Glutamatergic neuron (in vitro differentiated cells): ENCODE results near the gene ANO9. TPM values are rescaled to one million over a fixed set of nuclear protein-coding genes. Genes with fewer than 3 reads are reported as not detected.
A peak's percentile ranks its signal among the peaks of the same experiment; 100 is the strongest.

Experiments
- DNase-seq: peaks from one replicate; pipeline ENCODE4 v3.0.0; 2022
- H3K27ac Mint-ChIP-seq: one replicate; pipeline ENCODE4 v1.8.0; 2020; ENCODE audit warnings: mild to moderate bottlenecking, mixed read lengths, inconsistent platforms; ENCODE audit not compliant: unreplicated experiment
- H3K27me3 Mint-ChIP-seq: one replicate; pipeline ENCODE4 v1.8.0; 2020; ENCODE audit warnings: mild to moderate bottlenecking, moderate library complexity, mixed read lengths, inconsistent platforms; ENCODE audit not compliant: unreplicated experiment
- H3K36me3 Mint-ChIP-seq: one replicate; pipeline ENCODE4 v1.8.0; 2020; ENCODE audit warnings: mild to moderate bottlenecking, mixed read lengths, inconsistent platforms; ENCODE audit not compliant: unreplicated experiment
- H3K4me1 Mint-ChIP-seq: one replicate; pipeline ENCODE4 v1.8.0; 2020; ENCODE audit warnings: mild to moderate bottlenecking, low read depth, mixed read lengths, inconsistent platforms; ENCODE audit not compliant: unreplicated experiment
- H3K4me3 Mint-ChIP-seq: one replicate; pipeline ENCODE4 v1.8.0; 2020; ENCODE audit warnings: mild to moderate bottlenecking, mixed read lengths, inconsistent platforms; ENCODE audit not compliant: unreplicated experiment
- H3K9me3 Mint-ChIP-seq: one replicate; pipeline ENCODE4 v1.8.0; 2020; ENCODE audit warnings: mild to moderate bottlenecking, moderate library complexity, mixed read lengths, inconsistent platforms; ENCODE audit not compliant: unreplicated experiment
- CTCF ChIP-seq: fragments of 200-600 bp; sonication (generic); IDR thresholded peaks from one replicate; pipeline ENCODE4 v1.5.0; 2021; ENCODE audit not compliant: partially characterized antibody, unreplicated experiment
- total RNA-seq: library from RNA; stranded (reverse); fragmentation: NEBNext Ultra II Directional; extraction: Animal tissue kit (Norgen Biotek cat#: 25700); gene quantifications from one replicate; pipeline ENCODE4 v1.2.1, GENCODE V29; 2021; ENCODE audit not compliant: unreplicated experiment

Gene ANO9
- total RNA-seq, 1 donor from 2014 or later = 1.8 TPM

DNA sequence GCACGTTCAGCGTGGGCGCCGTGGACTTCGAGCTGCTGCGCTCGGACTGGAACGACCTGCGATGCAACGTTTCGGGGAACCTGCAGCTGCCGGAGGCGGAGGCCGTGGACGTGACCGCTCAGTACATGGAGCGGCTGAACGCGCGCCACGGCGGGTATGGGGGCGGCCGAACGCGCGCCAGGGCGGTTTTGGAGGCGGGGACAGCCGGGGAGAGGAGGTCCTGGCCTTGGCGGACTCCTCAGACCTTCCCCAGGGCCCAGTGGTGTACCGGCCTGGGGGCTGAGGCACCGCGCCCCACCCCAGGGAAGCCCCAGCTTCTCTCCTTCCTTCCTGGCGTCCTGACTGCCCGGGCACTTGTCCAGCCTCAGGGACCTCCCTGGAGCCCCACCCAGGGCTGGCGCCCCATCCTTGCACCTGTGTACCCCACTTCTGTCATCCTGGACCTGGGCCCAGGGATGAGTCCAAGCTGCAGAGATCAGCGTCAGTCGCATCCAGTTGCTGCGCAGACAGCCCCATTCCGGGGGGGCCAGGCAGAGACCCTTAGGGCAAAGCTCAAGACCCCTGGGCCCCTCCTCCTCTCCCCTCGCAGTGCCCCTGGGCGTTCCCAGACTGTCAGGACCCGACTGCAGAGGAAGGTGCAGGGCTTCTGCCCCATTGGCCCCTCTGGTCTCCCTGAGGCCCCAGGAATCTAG is 64.5 kb downstream of the ANO9 start:
- no peaks in the 10 kb centered on the region for H3K4me1 Mint-ChIP-seq
- no peak for TF ChIP-seq CTCF
- no peak overlapping the region for H3K4me3 Mint-ChIP-seq

DNA sequence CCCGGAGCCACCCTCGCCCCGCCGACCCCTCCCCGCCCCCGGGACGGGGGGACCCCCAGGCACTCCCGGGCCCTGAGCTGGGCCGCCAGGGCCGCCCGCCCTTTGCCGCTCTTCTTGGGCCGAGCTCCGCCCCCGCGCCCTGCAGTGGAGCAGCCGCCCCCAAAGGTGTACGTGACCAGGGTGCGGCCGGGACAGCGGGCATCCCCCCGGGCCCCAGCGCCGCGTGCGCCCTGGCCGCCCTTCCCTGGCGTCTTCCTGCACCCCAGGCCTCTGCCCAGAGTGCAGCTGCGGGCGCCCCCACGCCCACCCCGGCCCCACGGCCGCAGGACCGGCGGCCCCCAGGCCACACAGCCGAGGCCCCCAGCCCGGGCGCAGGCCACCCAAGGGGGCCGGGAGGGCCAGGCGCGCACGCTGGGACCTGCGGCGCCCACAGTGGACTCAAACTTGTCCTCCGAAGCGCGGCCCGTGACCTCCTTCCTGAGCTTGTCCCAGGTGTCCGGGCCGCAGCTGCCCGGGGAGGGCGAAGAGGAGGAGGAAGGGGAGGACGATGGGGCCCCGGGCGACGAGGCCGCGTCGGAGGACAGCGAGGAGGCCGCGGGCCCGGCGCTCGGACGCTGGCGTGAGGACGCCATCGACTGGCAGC is 65.2 kb downstream of the ANO9 start:
- Mint-ChIP-seq H3K9me3 (peaks cover 17% of the 10 kb centered on the region), H3K4me1 (peaks cover 4% of the 10 kb centered on the region), H3K27me3 (peaks cover 22% of the 10 kb centered on the region), H3K27ac (no peak overlapping the region), H3K36me3 (peaks cover 13% of the 10 kb centered on the region), H3K4me3 (no peak overlapping the region)
- TF ChIP-seq CTCF = no peak
- DNase-seq = peak; percentile 17

More for the DNA sequence above, 64.5 kb downstream of the ANO9 start:
- peaks cover 19% of the 10 kb centered on the region for H3K9me3 Mint-ChIP-seq
- H3K27ac Mint-ChIP-seq = no peak overlapping the region
- peaks cover 20% of the 10 kb centered on the region for H3K27me3 Mint-ChIP-seq
- peaks cover 13% of the 10 kb centered on the region for H3K36me3 Mint-ChIP-seq
- peak; percentile 16 for DNase-seq

GRCh38 chr11:375065-376025 is 66.5 kb downstream of the ANO9 start:
- Mint-ChIP-seq H3K4me3 (no peak overlapping the region), H3K27me3 (peaks cover 29% of the 10 kb centered on the region), H3K9me3 (peaks cover 22% of the 10 kb centered on the region), H3K4me1 (peaks cover 8% of the 10 kb centered on the region), H3K36me3 (peaks cover 13% of the 10 kb centered on the region), H3K27ac (no peak overlapping the region)
- TF ChIP-seq CTCF = no peak
- DNase-seq = peak; percentile 19

DNA sequence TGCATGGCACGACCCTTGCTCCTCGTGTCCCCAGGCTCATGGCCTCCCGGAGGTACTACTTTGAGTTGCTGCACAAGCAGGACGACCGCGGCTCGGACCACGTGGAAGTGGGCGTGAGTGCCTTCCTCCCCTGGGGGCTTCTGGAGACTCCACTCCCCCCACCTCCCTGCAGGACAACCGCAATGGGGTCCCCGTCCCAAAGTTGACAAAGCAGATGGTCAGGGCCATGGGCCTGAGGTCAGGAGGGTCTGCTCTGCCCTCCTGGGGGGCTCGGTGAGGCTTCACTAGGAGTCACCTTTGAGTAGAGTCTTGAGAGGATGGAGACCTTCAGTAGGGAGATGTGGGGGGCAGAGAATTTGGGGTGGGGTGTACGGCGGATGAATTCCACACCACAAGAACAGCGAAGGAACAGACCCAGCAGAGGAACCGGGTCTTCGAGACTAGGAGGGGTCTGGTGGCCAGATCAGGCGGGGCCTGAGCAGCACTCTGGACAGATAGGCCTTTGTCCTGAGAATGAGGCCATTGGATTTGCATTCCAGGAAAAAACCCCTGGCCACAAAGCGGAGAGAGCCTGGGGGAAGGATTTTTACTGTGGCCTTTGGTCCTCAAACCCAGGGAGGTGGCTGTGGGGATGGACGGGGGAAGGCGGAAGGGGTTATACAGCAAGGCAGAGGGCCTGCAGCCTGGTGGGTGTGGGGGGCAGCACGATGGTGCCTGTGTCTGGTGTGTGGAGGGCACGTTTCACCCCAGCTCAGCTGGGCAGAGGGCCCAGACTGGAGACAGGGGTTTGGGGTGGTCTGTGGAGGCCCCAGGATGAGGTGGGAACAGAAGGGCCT is 67.9 kb downstream of the ANO9 start:
- Mint-ChIP-seq H3K27ac (no peak overlapping the region), H3K27me3 (peaks cover 32% of the 10 kb centered on the region), H3K9me3 (peaks cover 24% of the 10 kb centered on the region), H3K36me3 (peaks cover 13% of the 10 kb centered on the region), H3K4me1 (peaks cover 9% of the 10 kb centered on the region), H3K4me3 (no peak overlapping the region)
- no peak for TF ChIP-seq CTCF
- DNase-seq = peak; percentile 9
